MCF 10A (cell line): ENCODE data around the gene KIF21A. TPM values are rescaled to one million over a fixed set of nuclear protein-coding genes. Genes with fewer than 3 reads are reported as not detected.

ENCODE experiments used
- BruUV-seq: library from RNA; stranded (reverse); fragments of 400-500 nt; replicated peaks from 2 replicates; lab custom pipeline; 2021; lab: Mats Ljungman, UMichigan
- CTCF ChIA-PET: fragments of 300-600 bp; sonication (Branson Sonifier 250); formaldehyde crosslinking; extraction: SDS; loops from one replicate; lab custom pipeline; 2021; ENCODE audit warnings: antibody characterized with exemption, inconsistent platforms; lab: Yijun Ruan, JAX
- POLR2A ChIA-PET: fragments of 300-600, 350-650 bp; sonication (Branson Sonifier 250); formaldehyde crosslinking; extraction: SDS; loops from one replicate; lab custom pipeline; 2020; ENCODE audit warnings: antibody characterized with exemption, inconsistent platforms; lab: Yijun Ruan, JAX
- DNase-seq: peaks from one replicate; pipeline ENCODE4 v3.0.0-alpha.2; 2018; ENCODE audit not compliant: unreplicated experiment
- H3K27ac Mint-ChIP-seq: one replicate; pipeline ENCODE4 v1.8.0; 2022; ENCODE audit warnings: mild to moderate bottlenecking, low read depth, mixed read lengths; ENCODE audit not compliant: unreplicated experiment
- H3K27me3 Mint-ChIP-seq: one replicate; pipeline ENCODE4 v1.8.0; 2022; ENCODE audit warnings: mixed read lengths; ENCODE audit not compliant: insufficient read depth, unreplicated experiment
- H3K36me3 Mint-ChIP-seq: one replicate; pipeline ENCODE4 v1.8.0; 2022; ENCODE audit warnings: mild to moderate bottlenecking, moderate library complexity, mixed read lengths; ENCODE audit not compliant: insufficient read depth, unreplicated experiment
- H3K4me1 Mint-ChIP-seq: one replicate; pipeline ENCODE4 v1.8.0; 2022; ENCODE audit warnings: mixed read lengths; ENCODE audit not compliant: insufficient read depth, unreplicated experiment
- H3K4me3 Mint-ChIP-seq: one replicate; pipeline ENCODE4 v1.8.0; 2022; ENCODE audit warnings: mild to moderate bottlenecking, moderate library complexity, mixed read lengths; ENCODE audit not compliant: unreplicated experiment
- H3K9me3 Mint-ChIP-seq: one replicate; pipeline ENCODE4 v1.8.0; 2022; ENCODE audit warnings: mixed read lengths; ENCODE audit not compliant: unreplicated experiment
- intact Hi-C: fragments of 100-400 bp; cut with micrococcal nuclease; formaldehyde crosslinking; loops from 2 replicates; pipeline ENCODE4 v1.14.1; 2022
- total RNA-seq: library from RNA; stranded (reverse); gene quantifications from 2 replicates; pipeline ENCODE4 v1.2.3, GENCODE V29; 2022
- TF ChIP-seq, protein P1 (sequence below): fragments of 200-600 bp; IDR thresholded peaks from one replicate; pipeline ENCODE4 v1.8.0; 2022; ENCODE audit warnings: antibody characterized with exemption, mild to moderate bottlenecking; ENCODE audit not compliant: unreplicated experiment

The KIF21A gene
- total RNA-seq, 1 experiment from 2014 or later: 53.8 TPM

DNA sequence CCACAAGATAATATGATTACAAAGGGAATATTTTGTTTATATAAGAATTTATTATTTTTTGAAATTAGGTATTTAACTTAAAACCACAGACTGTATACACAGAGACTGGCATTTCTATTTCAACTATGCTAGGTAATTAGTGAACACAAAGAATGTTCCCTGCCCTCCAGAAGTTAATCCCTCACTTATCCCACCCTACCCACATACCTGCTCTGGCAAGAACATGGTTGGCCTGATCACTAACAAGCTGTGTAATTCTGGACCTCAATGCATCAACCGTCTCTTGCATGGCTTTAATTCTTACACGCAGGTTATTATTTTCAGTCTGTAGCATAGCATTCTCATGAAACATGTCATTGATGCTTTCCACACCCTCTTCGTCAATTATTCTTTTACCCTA lies 85.9 kb downstream of the KIF21A start:
- peaks cover 32% of the 10 kb centered on the region for H3K36me3 Mint-ChIP-seq
- peaks cover 6% of the 10 kb centered on the region for H3K4me1 Mint-ChIP-seq
- intact Hi-C loops: no loop called here
- TF ChIP-seq, protein P1, sequence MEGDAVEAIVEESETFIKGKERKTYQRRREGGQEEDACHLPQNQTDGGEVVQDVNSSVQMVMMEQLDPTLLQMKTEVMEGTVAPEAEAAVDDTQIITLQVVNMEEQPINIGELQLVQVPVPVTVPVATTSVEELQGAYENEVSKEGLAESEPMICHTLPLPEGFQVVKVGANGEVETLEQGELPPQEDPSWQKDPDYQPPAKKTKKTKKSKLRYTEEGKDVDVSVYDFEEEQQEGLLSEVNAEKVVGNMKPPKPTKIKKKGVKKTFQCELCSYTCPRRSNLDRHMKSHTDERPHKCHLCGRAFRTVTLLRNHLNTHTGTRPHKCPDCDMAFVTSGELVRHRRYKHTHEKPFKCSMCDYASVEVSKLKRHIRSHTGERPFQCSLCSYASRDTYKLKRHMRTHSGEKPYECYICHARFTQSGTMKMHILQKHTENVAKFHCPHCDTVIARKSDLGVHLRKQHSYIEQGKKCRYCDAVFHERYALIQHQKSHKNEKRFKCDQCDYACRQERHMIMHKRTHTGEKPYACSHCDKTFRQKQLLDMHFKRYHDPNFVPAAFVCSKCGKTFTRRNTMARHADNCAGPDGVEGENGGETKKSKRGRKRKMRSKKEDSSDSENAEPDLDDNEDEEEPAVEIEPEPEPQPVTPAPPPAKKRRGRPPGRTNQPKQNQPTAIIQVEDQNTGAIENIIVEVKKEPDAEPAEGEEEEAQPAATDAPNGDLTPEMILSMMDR: no peak
- DNase-seq: no peak
- H3K27me3 Mint-ChIP-seq: no peaks in the 10 kb centered on the region
- ChIA-PET POLR2A (no interaction called here), CTCF (interaction anchor here (1.2 kb wide), 1 partner anchor 10 kb away, joined by 3 read pairs; no protein-coding TSS in a partner anchor)
- BruUV-seq: no TSS peak
- H3K27ac Mint-ChIP-seq: no peak overlapping the region
- H3K4me3 Mint-ChIP-seq: no peak overlapping the region
- H3K9me3 Mint-ChIP-seq: no peaks in the 10 kb centered on the region

DNA sequence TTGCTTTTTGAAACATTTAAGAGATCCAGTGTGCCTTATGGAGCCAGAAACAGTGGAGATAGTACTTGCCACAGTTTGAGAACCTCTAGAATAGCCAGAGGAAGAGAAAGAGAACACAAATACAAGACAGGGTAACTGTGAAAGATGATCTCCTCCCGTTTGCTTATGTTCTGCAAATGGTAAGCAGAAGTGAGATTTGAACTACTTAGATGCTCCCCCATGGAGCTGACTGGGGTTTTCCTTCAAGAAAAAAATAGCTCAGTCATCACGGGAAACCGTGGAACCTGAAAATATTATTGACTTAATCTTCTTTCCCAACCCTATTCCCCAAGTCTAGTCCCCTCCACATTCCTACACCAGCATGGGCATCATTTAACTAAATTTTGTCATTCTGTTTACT lies 87.1 kb downstream of the KIF21A start:
- ChIA-PET POLR2A (no interaction called here), CTCF (interaction anchor here (1.3 to 2.1 kb wide), 2 partner anchors 9 to 265 kb away, joined by 3 to 6 read pairs; no protein-coding TSS in a partner anchor)
- Mint-ChIP-seq H3K27ac (no peak overlapping the region), H3K4me3 (no peak overlapping the region), H3K27me3 (no peaks in the 10 kb centered on the region), H3K4me1 (peaks cover 6% of the 10 kb centered on the region), H3K36me3 (peaks cover 28% of the 10 kb centered on the region), H3K9me3 (no peaks in the 10 kb centered on the region)
- no peak for DNase-seq
- TF ChIP-seq, protein P1: no peak
- intact Hi-C loops: no loop called here
- no TSS peak for BruUV-seq

DNA sequence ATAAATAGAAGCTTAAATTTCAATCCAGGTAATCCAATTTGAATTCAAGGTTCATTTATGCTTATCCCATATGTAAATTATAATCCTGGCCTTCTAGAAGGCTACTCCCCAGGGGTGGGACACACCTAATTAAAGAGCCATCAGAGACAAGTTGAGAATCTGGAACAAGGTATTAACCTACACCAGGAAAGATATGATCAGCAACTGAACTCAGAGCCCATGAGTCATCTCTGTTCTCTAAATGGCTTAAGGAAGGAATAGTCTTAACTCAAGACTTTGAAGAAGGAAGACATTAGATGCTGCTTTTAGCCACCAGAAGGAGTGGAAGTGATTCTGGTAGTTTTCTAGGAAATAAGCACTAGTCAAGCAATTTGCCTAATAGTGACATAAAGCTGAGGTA lies 88.0 kb downstream of the KIF21A start:
- BruUV-seq: no TSS peak
- Mint-ChIP-seq H3K4me3 (no peak overlapping the region), H3K27me3 (no peaks in the 10 kb centered on the region), H3K9me3 (no peaks in the 10 kb centered on the region), H3K36me3 (peaks cover 28% of the 10 kb centered on the region), H3K4me1 (peaks cover 6% of the 10 kb centered on the region), H3K27ac (no peak overlapping the region)
- ChIA-PET CTCF (interaction anchor here (1.3 to 2.1 kb wide), 2 partner anchors 10 to 266 kb away, joined by 3 to 6 read pairs; no protein-coding TSS in a partner anchor), POLR2A (no interaction called here)
- DNase-seq: no peak
- TF ChIP-seq, protein P1: no peak
- intact Hi-C loops: no loop called here

DNA sequence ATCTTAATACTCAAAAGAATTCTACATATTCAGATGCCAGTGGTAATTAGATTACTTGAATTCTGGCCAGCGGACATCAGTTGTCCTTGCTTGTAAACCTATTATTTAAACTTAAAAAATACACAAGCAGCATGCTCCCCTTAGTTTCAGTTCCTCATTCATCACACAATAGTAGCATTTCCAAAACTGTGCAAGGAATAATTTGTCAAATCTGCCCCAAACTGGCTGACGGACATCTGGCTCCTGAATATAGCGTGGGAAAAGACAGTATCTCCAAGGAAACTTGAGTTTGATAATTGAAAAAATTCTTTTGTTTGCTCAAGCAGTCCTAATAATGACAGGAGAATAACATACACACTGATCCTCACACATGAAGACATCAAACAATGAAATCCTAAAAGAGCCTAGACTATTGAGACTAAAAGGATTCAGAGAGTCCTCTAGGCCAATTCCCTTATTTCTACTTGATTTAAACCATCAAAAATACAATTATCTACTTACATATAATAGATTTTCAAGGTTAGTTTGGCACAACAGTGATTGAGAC lies 90.4 kb downstream of the KIF21A start:
- H3K27ac Mint-ChIP-seq: no peak overlapping the region
- ChIA-PET CTCF (no interaction called here), POLR2A (no interaction called here)
- TF ChIP-seq, protein P1: no peak
- peaks cover 6% of the 10 kb centered on the region for H3K4me1 Mint-ChIP-seq
- no peaks in the 10 kb centered on the region for H3K27me3 Mint-ChIP-seq
- intact Hi-C loops: no loop called here
- H3K4me3 Mint-ChIP-seq: no peak overlapping the region
- peaks cover 34% of the 10 kb centered on the region for H3K36me3 Mint-ChIP-seq
- DNase-seq: no peak
- H3K9me3 Mint-ChIP-seq: no peaks in the 10 kb centered on the region
- no TSS peak for BruUV-seq
